Stimulated activated CD8-positive, alpha-beta memory T cell treated with anti-CD3 and anti-CD28 coated beads, Interleukin-7, amount 100 ng/mL, for 48 hours (primary cell): ENCODE results near the gene SIDT1.

Experiments used
- DNase-seq, 2 donors: peaks; one replicate each; pipeline ENCODE4 v3.0.0-alpha.2; 2020; ENCODE audit warnings: low read depth in 1 of 2; ENCODE audit errors: extremely low read depth in 1 of 2

The SIDT1 gene

GRCh38 chr3:113589971-113590370 is 57.6 kb downstream of the SIDT1 start:
- DNase-seq, result no peak

- no peak for DNase-seq
Measured at GRCh38 chr3:113590983-113591382, 58.6 kb downstream of the SIDT1 start.

GRCh38 chr3:113594066-113594465 is 61.7 kb downstream of the SIDT1 start:
- no peak for DNase-seq

GRCh38 chr3:113597596-113598354 is 65.4 kb downstream of the SIDT1 start:
- no peak for DNase-seq

- DNase-seq, result no peak
Measured at GRCh38 chr3:113600418-113601182, 68.2 kb downstream of the SIDT1 start.

- DNase-seq, result no peak
Measured at GRCh38 chr3:113601240-113601639, 68.9 kb downstream of the SIDT1 start.

GRCh38 chr3:113602256-113602655 is 69.9 kb downstream of the SIDT1 start:
- DNase-seq, result no peak

GRCh38 chr3:113602836-113603235 is 70.5 kb downstream of the SIDT1 start:
- DNase-seq, result no peak

GRCh38 chr3:113606539-113607218 is 74.3 kb downstream of the SIDT1 start:
- DNase-seq, result peak; percentile 11 to 37

- no peak for DNase-seq
Measured at GRCh38 chr3:113607219-113607596, 74.9 kb downstream of the SIDT1 start.

GRCh38 chr3:113614402-113614801 is 82.0 kb downstream of the SIDT1 start:
- DNase-seq, result no peak

- no peak for DNase-seq
Measured at GRCh38 chr3:113615976-113616375, 83.6 kb downstream of the SIDT1 start.

GRCh38 chr3:113617726-113618125 is 85.4 kb downstream of the SIDT1 start:
- DNase-seq, result no peak

GRCh38 chr3:113620091-113620490 is 87.7 kb downstream of the SIDT1 start:
- no peak for DNase-seq

GRCh38 chr3:113623324-113623723 is 91.0 kb downstream of the SIDT1 start:
- DNase-seq, result no peak

GRCh38 chr3:113623811-113624210 is 91.5 kb downstream of the SIDT1 start:
- DNase-seq, result no peak

GRCh38 chr3:113625834-113626233 is 93.5 kb downstream of the SIDT1 start:
- no peak for DNase-seq

- no peak for DNase-seq
Measured at GRCh38 chr3:113626503-113627371, 94.4 kb downstream of the SIDT1 start.

GRCh38 chr3:113628316-113628715 is 96.0 kb downstream of the SIDT1 start:
- DNase-seq, result no peak

GRCh38 chr3:113628788-113629187 is 96.4 kb downstream of the SIDT1 start:
- no peak for DNase-seq
